Measurements from ENCODE around the gene POMT2.

POMT2 gene

DNA sequence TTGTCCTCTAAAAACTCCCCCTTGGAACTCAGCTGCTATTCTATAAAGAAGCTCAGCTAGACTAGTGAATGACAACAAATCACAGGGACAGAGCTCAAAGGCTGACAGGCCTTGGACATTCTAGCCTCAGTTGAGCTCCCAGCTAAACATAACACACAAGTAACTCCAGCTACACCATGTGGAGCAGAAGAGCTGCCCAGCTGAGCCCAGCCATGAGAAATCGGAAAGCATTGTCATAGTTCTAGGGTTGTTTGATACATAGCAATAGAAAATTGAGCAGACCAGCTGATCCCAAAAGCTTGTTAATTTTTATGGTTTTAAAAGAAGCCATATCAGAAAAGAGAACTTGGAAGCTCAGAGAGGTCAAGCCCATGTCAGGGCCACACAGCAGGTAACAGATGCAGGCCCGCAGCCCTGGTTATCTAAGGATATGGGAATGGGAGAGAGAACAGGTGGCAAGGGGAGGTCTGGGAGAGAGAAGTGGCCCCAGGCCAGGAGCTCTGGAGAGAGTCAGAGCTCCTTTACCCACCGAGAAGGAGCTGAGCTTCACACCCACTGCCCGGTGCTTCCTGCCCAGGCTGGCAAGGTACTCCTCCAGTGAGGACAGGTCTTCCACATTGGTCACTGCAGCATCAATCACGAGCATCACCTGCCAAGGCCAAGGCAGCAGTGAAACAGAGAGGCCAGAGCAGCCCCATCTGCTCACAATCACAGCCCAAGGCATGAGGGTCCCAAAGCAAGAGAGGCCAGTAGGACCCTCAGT, 52.6 kb downstream of the POMT2 start:
- in situ Hi-C loops (cut with MboI; ENCODE audit: low sequenced_read_pairs, unreplicated experiment), result no loop called here
- TF ChIP-seq CTCF (IDR thresholded peaks at IDR 0.05; ENCODE audit: borderline replicate concordance, control extremely low read depth, extremely low read depth, insufficient read depth, missing control alignments), result no peak
- no peak for DNase-seq (ENCODE audit: low spot score)

- no peak for DNase-seq (ENCODE audit: low spot score)
- in situ Hi-C loops (cut with MboI; ENCODE audit: low sequenced_read_pairs, unreplicated experiment), result no loop called here
- no peak for TF ChIP-seq CTCF (IDR thresholded peaks at IDR 0.05; ENCODE audit: borderline replicate concordance, control extremely low read depth, extremely low read depth, insufficient read depth, missing control alignments)
These were observed 54.3 kb downstream of the POMT2 start for GRCh38 chr14:77266336-77266735.

DNA sequence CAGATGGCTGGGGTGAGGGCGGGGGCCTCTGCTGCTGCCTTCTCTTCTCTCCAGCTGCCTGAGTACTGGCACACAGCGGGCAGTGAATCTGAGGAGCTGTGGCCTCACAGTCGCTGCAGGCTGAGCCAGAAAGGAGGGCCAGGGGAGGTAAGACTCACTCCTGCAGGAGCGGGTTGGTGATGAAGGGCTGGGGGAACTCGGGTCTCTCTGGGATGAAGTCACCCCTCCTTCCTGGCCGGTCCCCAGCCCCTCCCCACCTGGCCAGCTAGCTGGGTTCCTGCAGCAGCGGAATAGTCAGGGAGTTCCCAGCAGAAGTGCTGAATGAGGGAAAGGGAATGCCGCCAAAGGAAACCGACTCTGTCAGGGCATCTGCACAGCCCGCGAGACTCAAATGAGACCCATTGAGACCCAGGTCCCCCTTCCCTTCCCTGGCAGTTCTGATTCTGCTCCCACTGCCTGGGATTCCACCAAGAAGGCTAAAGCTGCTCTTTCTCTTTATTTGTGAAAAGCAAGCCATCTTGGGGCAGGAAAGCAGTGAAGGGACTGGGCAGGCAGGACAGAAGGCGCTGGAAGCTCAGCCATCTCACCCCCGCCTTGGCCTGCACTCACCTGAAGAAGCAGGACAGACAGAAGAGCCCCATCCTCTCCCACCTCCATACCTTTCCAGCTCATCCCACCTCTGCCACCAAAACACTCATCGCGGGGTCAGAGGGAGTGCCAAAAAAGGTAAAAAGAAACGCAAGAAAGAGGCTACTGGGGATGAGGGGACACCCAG, 54.9 kb downstream of the POMT2 start:
- DNase-seq (ENCODE audit: low spot score), result no peak
- TF ChIP-seq CTCF (IDR thresholded peaks at IDR 0.05; ENCODE audit: borderline replicate concordance, control extremely low read depth, extremely low read depth, insufficient read depth, missing control alignments), result no peak
- in situ Hi-C loops (cut with MboI; ENCODE audit: low sequenced_read_pairs, unreplicated experiment), result no loop called here

DNA sequence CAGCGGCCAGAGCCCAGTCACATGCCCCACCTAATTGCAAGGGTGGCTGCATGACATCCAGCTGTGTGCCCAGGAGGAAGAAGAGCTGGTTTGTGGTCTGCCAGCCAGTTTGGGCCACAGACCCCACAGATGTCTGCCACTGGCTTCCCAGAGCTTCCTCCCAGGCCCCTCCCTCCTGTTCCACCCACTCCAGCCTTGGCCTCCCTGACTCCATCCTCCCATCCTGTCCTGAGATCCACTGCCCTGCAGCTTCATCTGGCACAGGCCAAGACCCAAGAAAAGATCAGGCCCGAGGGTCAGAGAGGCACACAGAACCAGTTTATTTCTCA, 55.5 kb downstream of the POMT2 start:
- in situ Hi-C loops (cut with MboI; ENCODE audit: low sequenced_read_pairs, unreplicated experiment), result no loop called here
- no peak for DNase-seq (ENCODE audit: low spot score)
- no peak for TF ChIP-seq CTCF (IDR thresholded peaks at IDR 0.05; ENCODE audit: borderline replicate concordance, control extremely low read depth, extremely low read depth, insufficient read depth, missing control alignments)

- in situ Hi-C loops (cut with MboI; ENCODE audit: low sequenced_read_pairs, unreplicated experiment), result no loop called here
- TF ChIP-seq CTCF (IDR thresholded peaks at IDR 0.05; ENCODE audit: borderline replicate concordance, control extremely low read depth, extremely low read depth, insufficient read depth, missing control alignments), result no peak
These were observed 56.1 kb downstream of the POMT2 start for GRCh38 chr14:77264466-77265186.

DNA sequence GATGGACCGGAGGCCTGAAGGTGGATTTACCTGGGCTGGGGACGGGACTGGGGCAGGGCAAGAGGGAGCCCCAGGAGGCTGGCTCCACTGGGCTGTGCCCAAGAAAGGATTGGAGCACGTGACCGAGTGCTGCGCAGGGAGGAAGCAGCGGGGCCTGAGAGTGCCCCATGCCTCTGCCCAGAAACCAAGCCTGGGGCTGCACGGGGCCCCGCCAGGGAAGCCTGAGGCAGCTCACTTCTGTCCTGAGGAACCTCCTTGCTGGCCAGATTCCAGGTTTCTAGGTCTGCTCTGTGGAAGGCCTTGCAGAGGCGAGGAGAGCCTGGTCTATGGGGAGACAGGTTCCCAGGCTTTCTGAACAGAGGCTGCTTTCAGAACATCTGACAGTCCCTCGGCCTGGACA, 60.1 kb downstream of the POMT2 start:
- no peak for DNase-seq (ENCODE audit: low spot score)
- in situ Hi-C loops (cut with MboI; ENCODE audit: low sequenced_read_pairs, unreplicated experiment), result no loop called here
- no peak for TF ChIP-seq CTCF (IDR thresholded peaks at IDR 0.05; ENCODE audit: borderline replicate concordance, control extremely low read depth, extremely low read depth, insufficient read depth, missing control alignments)

More at GRCh38 chr14:77264466-77265186, 56.1 kb downstream of the POMT2 start:
- DNase-seq (ENCODE audit: low spot score), result no peak

All from GM13976 (cell line).